Measurements from ENCODE around the gene EIF4B. TPM values are rescaled to one million over a fixed set of nuclear protein-coding genes. Genes with fewer than 3 reads are reported as not detected.

EIF4B gene
- total RNA-seq, 1 donor from 2014 or later, result 726 TPM

GRCh38 chr12:53034459-53034858, 28.2 kb downstream of the EIF4B start:
- DNase-seq, result no peak
- no peak for ATAC-seq (ENCODE audit: low read depth)
- Mint-ChIP-seq H3K27ac (no peak overlapping the region), H3K36me3 (ENCODE audit: low read depth) (peaks cover 78% of the 10 kb centered on the region), H3K4me3 (no peak overlapping the region), H3K4me1 (peaks cover 3% of the 10 kb centered on the region), H3K9me3 (no peaks in the 10 kb centered on the region), H3K27me3 (no peaks in the 10 kb centered on the region)
- intact Hi-C loops (cut with micrococcal nuclease), result no loop called here
- POLR2A ChIA-PET, result no interaction called here
- CTCF ChIA-PET, result no interaction called here
- TF ChIP-seq CTCF (IDR thresholded peaks at IDR 0.05), result no peak

- no peak for ATAC-seq (ENCODE audit: low read depth)
- Mint-ChIP-seq H3K4me3 (no peak overlapping the region), H3K36me3 (ENCODE audit: low read depth) (peaks cover 81% of the 10 kb centered on the region), H3K4me1 (peaks cover 3% of the 10 kb centered on the region), H3K9me3 (no peaks in the 10 kb centered on the region), H3K27ac (no peak overlapping the region), H3K27me3 (no peaks in the 10 kb centered on the region)
- CTCF ChIA-PET, result no interaction called here
- POLR2A ChIA-PET, result no interaction called here
- intact Hi-C loops (cut with micrococcal nuclease), result no loop called here
- TF ChIP-seq CTCF (IDR thresholded peaks at IDR 0.05), result no peak
- DNase-seq, result no peak
Observed at GRCh38 chr12:53036802-53037201, 30.5 kb downstream of the EIF4B start.

GRCh38 chr12:53039851-53040250, 33.6 kb downstream of the EIF4B start:
- Mint-ChIP-seq H3K36me3 (ENCODE audit: low read depth) (peaks cover 70% of the 10 kb centered on the region), H3K27ac (no peak overlapping the region), H3K9me3 (no peaks in the 10 kb centered on the region), H3K4me1 (peaks cover 3% of the 10 kb centered on the region), H3K4me3 (no peak overlapping the region), H3K27me3 (no peaks in the 10 kb centered on the region)
- ATAC-seq (ENCODE audit: low read depth), result no peak
- intact Hi-C loops (cut with micrococcal nuclease), result loop anchor here (2.0 to 10.0 kb wide), 2 partner anchors 59 to 465 kb away; partner anchors contain the start of genes NPFF and TARBP2
- DNase-seq, result no peak
- CTCF ChIA-PET, result no interaction called here
- no peak for TF ChIP-seq CTCF (IDR thresholded peaks at IDR 0.05)
- POLR2A ChIA-PET, result interaction anchor here (1.0 kb wide), 1 partner anchor 8 kb away, joined by 4 read pairs; no protein-coding TSS in a partner anchor

GRCh38 chr12:53042607-53043454, 36.6 kb downstream of the EIF4B start:
- intact Hi-C loops (cut with micrococcal nuclease), result loop anchor here (10.0 kb wide), 1 partner anchor 462 kb away; the partner anchor contains the start of genes NPFF and TARBP2
- Mint-ChIP-seq H3K4me3 (no peak overlapping the region), H3K27ac (no peak overlapping the region), H3K27me3 (no peaks in the 10 kb centered on the region), H3K4me1 (peaks cover 10% of the 10 kb centered on the region), H3K36me3 (ENCODE audit: low read depth) (peaks cover 50% of the 10 kb centered on the region), H3K9me3 (no peaks in the 10 kb centered on the region)
- DNase-seq, result no peak
- CTCF ChIA-PET, result no interaction called here
- no peak for TF ChIP-seq CTCF (IDR thresholded peaks at IDR 0.05)
- no peak for ATAC-seq (ENCODE audit: low read depth)
- POLR2A ChIA-PET, result no interaction called here

GRCh38 chr12:53044052-53044581, 37.9 kb downstream of the EIF4B start:
- POLR2A ChIA-PET, result interaction anchor here (0.6 to 1.8 kb wide), 2 partner anchors 35 to 998 kb away, joined by 6 read pairs; partner anchors contain the start of gene SPRYD3
- no peak for TF ChIP-seq CTCF (IDR thresholded peaks at IDR 0.05)
- peaks cover 38% of the 10 kb centered on the region for H3K36me3 Mint-ChIP-seq (ENCODE audit: low read depth)
- no peak overlapping the region for H3K4me3 Mint-ChIP-seq
- ATAC-seq (ENCODE audit: low read depth) (no peak), DNase-seq (no peak)
- H3K9me3 Mint-ChIP-seq, result no peaks in the 10 kb centered on the region
- peaks cover 7% of the 10 kb centered on the region for H3K4me1 Mint-ChIP-seq
- CTCF ChIA-PET, result no interaction called here
- intact Hi-C loops (cut with micrococcal nuclease), result loop anchor here (10.0 kb wide), 1 partner anchor 461 kb away; the partner anchor contains the start of genes NPFF and TARBP2
- no peaks in the 10 kb centered on the region for H3K27me3 Mint-ChIP-seq
- no peak overlapping the region for H3K27ac Mint-ChIP-seq
